ENCODE data around the gene LIPT2.

DNA sequence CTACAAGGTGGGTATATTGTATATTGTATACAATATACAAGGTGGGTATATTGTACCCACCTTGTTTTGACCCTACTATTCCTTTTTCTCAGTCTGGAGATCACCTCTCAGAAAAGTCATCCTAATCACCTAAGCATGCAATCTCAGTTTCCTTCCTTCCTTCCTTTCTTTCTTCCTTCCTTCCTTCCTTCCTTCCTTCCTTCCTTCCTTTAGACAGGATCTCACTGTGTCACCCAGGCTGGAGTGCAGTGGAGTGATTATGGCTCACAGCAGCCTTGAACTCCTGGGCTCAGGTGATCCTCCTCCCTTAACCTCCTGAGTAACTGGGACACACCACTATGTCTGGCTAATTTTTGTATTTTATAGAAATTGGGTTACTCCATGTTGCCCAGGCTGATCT, 25.0 kb downstream of the LIPT2 start:
- TF ChIP-seq POLR2A (IDR thresholded peaks at IDR 0.05), result no peak
- TF ChIP-seq, protein P1, sequence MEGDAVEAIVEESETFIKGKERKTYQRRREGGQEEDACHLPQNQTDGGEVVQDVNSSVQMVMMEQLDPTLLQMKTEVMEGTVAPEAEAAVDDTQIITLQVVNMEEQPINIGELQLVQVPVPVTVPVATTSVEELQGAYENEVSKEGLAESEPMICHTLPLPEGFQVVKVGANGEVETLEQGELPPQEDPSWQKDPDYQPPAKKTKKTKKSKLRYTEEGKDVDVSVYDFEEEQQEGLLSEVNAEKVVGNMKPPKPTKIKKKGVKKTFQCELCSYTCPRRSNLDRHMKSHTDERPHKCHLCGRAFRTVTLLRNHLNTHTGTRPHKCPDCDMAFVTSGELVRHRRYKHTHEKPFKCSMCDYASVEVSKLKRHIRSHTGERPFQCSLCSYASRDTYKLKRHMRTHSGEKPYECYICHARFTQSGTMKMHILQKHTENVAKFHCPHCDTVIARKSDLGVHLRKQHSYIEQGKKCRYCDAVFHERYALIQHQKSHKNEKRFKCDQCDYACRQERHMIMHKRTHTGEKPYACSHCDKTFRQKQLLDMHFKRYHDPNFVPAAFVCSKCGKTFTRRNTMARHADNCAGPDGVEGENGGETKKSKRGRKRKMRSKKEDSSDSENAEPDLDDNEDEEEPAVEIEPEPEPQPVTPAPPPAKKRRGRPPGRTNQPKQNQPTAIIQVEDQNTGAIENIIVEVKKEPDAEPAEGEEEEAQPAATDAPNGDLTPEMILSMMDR (IDR thresholded peaks at IDR 0.05), result no peak
